ENCODE data around the gene GAN.

GAN gene

GRCh38 chr16:81318711-81319110 lies 3.9 kb downstream of the GAN start:
- ChIA-PET POLR2A (no interaction called here), CTCF (interaction anchor here (0.6 to 1.4 kb wide), 6 partner anchors 8 to 129 kb away, joined by 3 to 7 read pairs (median 4); no protein-coding TSS in a partner anchor)
- no peaks in the 10 kb centered on the region for H3K9me3 ChIP-seq (ENCODE audit: control insufficient read depth, insufficient read depth, low read depth, low read length)
- peak; percentile 35; the same call in 1 of the 2 replicates for TF ChIP-seq ZNF76 (tag by site-specific recombination; IDR thresholded peaks at IDR 0.05; ENCODE audit: borderline replicate concordance, low read depth)
- peak; percentile 45; the same call in 1 of the 2 replicates for TF ChIP-seq GLIS2 (tag by site-specific recombination; IDR thresholded peaks at IDR 0.05)
- TF ChIP-seq IKZF3 (tag by site-specific recombination; IDR thresholded peaks at IDR 0.05), result peak; percentile 56
- peak; percentile 62 for TF ChIP-seq GLIS1 (tag by site-specific recombination; IDR thresholded peaks at IDR 0.05)
- TF ChIP-seq INSM2 (tag by site-specific recombination; IDR thresholded peaks at IDR 0.05), result no peak
- TF ChIP-seq, protein P1, sequence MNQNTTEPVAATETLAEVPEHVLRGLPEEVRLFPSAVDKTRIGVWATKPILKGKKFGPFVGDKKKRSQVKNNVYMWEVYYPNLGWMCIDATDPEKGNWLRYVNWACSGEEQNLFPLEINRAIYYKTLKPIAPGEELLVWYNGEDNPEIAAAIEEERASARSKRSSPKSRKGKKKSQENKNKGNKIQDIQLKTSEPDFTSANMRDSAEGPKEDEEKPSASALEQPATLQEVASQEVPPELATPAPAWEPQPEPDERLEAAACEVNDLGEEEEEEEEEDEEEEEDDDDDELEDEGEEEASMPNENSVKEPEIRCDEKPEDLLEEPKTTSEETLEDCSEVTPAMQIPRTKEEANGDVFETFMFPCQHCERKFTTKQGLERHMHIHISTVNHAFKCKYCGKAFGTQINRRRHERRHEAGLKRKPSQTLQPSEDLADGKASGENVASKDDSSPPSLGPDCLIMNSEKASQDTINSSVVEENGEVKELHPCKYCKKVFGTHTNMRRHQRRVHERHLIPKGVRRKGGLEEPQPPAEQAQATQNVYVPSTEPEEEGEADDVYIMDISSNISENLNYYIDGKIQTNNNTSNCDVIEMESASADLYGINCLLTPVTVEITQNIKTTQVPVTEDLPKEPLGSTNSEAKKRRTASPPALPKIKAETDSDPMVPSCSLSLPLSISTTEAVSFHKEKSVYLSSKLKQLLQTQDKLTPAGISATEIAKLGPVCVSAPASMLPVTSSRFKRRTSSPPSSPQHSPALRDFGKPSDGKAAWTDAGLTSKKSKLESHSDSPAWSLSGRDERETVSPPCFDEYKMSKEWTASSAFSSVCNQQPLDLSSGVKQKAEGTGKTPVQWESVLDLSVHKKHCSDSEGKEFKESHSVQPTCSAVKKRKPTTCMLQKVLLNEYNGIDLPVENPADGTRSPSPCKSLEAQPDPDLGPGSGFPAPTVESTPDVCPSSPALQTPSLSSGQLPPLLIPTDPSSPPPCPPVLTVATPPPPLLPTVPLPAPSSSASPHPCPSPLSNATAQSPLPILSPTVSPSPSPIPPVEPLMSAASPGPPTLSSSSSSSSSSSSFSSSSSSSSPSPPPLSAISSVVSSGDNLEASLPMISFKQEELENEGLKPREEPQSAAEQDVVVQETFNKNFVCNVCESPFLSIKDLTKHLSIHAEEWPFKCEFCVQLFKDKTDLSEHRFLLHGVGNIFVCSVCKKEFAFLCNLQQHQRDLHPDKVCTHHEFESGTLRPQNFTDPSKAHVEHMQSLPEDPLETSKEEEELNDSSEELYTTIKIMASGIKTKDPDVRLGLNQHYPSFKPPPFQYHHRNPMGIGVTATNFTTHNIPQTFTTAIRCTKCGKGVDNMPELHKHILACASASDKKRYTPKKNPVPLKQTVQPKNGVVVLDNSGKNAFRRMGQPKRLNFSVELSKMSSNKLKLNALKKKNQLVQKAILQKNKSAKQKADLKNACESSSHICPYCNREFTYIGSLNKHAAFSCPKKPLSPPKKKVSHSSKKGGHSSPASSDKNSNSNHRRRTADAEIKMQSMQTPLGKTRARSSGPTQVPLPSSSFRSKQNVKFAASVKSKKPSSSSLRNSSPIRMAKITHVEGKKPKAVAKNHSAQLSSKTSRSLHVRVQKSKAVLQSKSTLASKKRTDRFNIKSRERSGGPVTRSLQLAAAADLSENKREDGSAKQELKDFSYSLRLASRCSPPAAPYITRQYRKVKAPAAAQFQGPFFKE (tag by site-specific recombination; IDR thresholded peaks at IDR 0.05; ENCODE audit: borderline replicate concordance), result no peak
- TF ChIP-seq ZBTB44 (tag by site-specific recombination; IDR thresholded peaks at IDR 0.05), result peak; percentile 44; the same call in 1 of the 2 replicates
- no peak for TF ChIP-seq BCL11A (tag by site-specific recombination; IDR thresholded peaks at IDR 0.05; ENCODE audit: low read depth)
- no peak for TF ChIP-seq PBX3 (CRISPR knock-in tag; IDR thresholded peaks at IDR 0.05)
- TF ChIP-seq ZIC2 (tag by site-specific recombination; IDR thresholded peaks at IDR 0.05), result peak; percentile 80
- TF ChIP-seq, protein P2, sequence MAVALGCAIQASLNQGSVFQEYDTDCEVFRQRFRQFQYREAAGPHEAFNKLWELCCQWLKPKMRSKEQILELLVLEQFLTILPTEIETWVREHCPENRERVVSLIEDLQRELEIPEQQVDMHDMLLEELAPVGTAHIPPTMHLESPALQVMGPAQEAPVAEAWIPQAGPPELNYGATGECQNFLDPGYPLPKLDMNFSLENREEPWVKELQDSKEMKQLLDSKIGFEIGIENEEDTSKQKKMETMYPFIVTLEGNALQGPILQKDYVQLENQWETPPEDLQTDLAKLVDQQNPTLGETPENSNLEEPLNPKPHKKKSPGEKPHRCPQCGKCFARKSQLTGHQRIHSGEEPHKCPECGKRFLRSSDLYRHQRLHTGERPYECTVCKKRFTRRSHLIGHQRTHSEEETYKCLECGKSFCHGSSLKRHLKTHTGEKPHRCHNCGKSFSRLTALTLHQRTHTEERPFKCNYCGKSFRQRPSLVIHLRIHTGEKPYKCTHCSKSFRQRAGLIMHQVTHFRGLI (tag by site-specific recombination; IDR thresholded peaks at IDR 0.05), result no peak
- peak; percentile 71 for TF ChIP-seq ZBTB48 (tag by site-specific recombination; IDR thresholded peaks at IDR 0.05)
- H3K4me1 ChIP-seq (ENCODE audit: control insufficient read depth, insufficient read depth, low read length), result peaks cover 15% of the 10 kb centered on the region
- H3K4me3 ChIP-seq (ENCODE audit: low read depth, low read length), result no peak overlapping the region
- H3K27ac ChIP-seq (ENCODE audit: extremely low read depth, low read depth, low read length), result no peak overlapping the region
- no peaks in the 10 kb centered on the region for H3K36me3 ChIP-seq (ENCODE audit: control insufficient read depth in 2 of 2, insufficient read depth in 1 of 2, low read length in 2 of 2)
